Parathyroid adenoma (tissue), 2 donors: Measurements from ENCODE around the gene ATG5.

Experiments
- H2AFZ ChIP-seq: fragments of 300-600 bp; sonication (generic); one replicate; pipeline ENCODE4 v1.7.0; 2017; ENCODE audit warnings: antibody characterized with exemption, mild to moderate bottlenecking
- H3K27ac ChIP-seq: fragments of 300-600 bp; sonication (generic); one replicate; pipeline ENCODE4 v1.7.0; 2017
- H3K27me3 ChIP-seq: fragments of 300-600 bp; sonication (generic); one replicate; pipeline ENCODE4 v1.7.0; 2017; ENCODE audit warnings: low read length; ENCODE audit not compliant: control insufficient read depth, insufficient read depth
- H3K36me3 ChIP-seq: fragments of 300-600 bp; sonication (generic); one replicate; pipeline ENCODE4 v1.7.0; 2017; ENCODE audit warnings: low read length; ENCODE audit not compliant: control insufficient read depth, insufficient read depth
- H3K4me1 ChIP-seq: fragments of 300-600 bp; sonication (generic); one replicate; pipeline ENCODE4 v1.7.0; 2017; ENCODE audit warnings: control low read depth
- H3K4me2 ChIP-seq: fragments of 300-600 bp; sonication (generic); one replicate; pipeline ENCODE4 v1.7.0; 2017; ENCODE audit warnings: low read length
- H3K4me3 ChIP-seq: fragments of 300-600 bp; sonication (generic); one replicate; pipeline ENCODE4 v1.7.0; 2017; ENCODE audit warnings: low read depth, low read length
- H3K79me2 ChIP-seq: fragments of 300-600 bp; sonication (generic); one replicate; pipeline ENCODE4 v1.7.0; 2017; ENCODE audit warnings: control low read depth
- H3K9ac ChIP-seq: fragments of 300-600 bp; sonication (generic); one replicate; pipeline ENCODE4 v1.7.0; 2017; ENCODE audit warnings: mild to moderate bottlenecking
- H3K9me3 ChIP-seq: fragments of 300-600 bp; sonication (generic); one replicate; pipeline ENCODE4 v1.7.0; 2017; ENCODE audit warnings: low read length; ENCODE audit not compliant: control insufficient read depth
- CTCF ChIP-seq: fragments of 300-600 bp; sonication (generic); IDR thresholded peaks from one replicate; pipeline ENCODE4 v1.7.0; 2017; ENCODE audit warnings: antibody characterized with exemption, mild to moderate bottlenecking
- donor health status: primary hyperparathyroidism.

The ATG5 gene

GRCh38 chr6:106257195-106257594 is 68.4 kb downstream of the ATG5 start:
- no peak overlapping the region for H2AFZ ChIP-seq
- H3K4me2 ChIP-seq = no peak overlapping the region
- H3K4me3 ChIP-seq = no peak overlapping the region
- TF ChIP-seq CTCF = no peak
- no peaks in the 10 kb centered on the region for H3K9me3 ChIP-seq
- no peaks in the 10 kb centered on the region for H3K27me3 ChIP-seq
- peaks cover 7% of the 10 kb centered on the region for H3K79me2 ChIP-seq
- H3K4me1 ChIP-seq = no peaks in the 10 kb centered on the region
- no peak overlapping the region for H3K27ac ChIP-seq
- no peaks in the 10 kb centered on the region for H3K36me3 ChIP-seq
- H3K9ac ChIP-seq = no peak overlapping the region

- Histone ChIP-seq H2AFZ (no peak overlapping the region), H3K4me2 (no peak overlapping the region), H3K36me3 (no peaks in the 10 kb centered on the region), H3K9me3 (no peaks in the 10 kb centered on the region), H3K27me3 (no peaks in the 10 kb centered on the region), H3K79me2 (peaks cover 9% of the 10 kb centered on the region), H3K4me1 (no peaks in the 10 kb centered on the region), H3K9ac (no peak overlapping the region), H3K27ac (no peak overlapping the region), H3K4me3 (no peak overlapping the region)
- TF ChIP-seq CTCF = no peak
Measured at GRCh38 chr6:106256201-106256968, 69.2 kb downstream of the ATG5 start.

- H3K9ac ChIP-seq = no peak overlapping the region
- no peaks in the 10 kb centered on the region for H3K27me3 ChIP-seq
- H3K9me3 ChIP-seq = no peaks in the 10 kb centered on the region
- TF ChIP-seq CTCF = no peak
- no peak overlapping the region for H3K4me2 ChIP-seq
- H3K36me3 ChIP-seq = no peaks in the 10 kb centered on the region
- H2AFZ ChIP-seq = no peak overlapping the region
- H3K4me3 ChIP-seq = no peak overlapping the region
- peaks cover 9% of the 10 kb centered on the region for H3K79me2 ChIP-seq
- no peak overlapping the region for H3K27ac ChIP-seq
- H3K4me1 ChIP-seq = no peaks in the 10 kb centered on the region
Measured at GRCh38 chr6:106255306-106255705, 70.3 kb downstream of the ATG5 start.

- Histone ChIP-seq H3K9ac (no peak overlapping the region), H3K4me1 (no peaks in the 10 kb centered on the region), H3K27me3 (no peaks in the 10 kb centered on the region), H3K4me2 (no peak overlapping the region), H3K79me2 (peaks cover 9% of the 10 kb centered on the region), H2AFZ (no peak overlapping the region), H3K9me3 (no peaks in the 10 kb centered on the region), H3K36me3 (no peaks in the 10 kb centered on the region), H3K27ac (no peak overlapping the region), H3K4me3 (no peak overlapping the region)
- TF ChIP-seq CTCF = no peak
Measured at GRCh38 chr6:106254636-106255035, 70.9 kb downstream of the ATG5 start.

- H3K4me3 ChIP-seq = no peak overlapping the region
- no peak overlapping the region for H3K9ac ChIP-seq
- H2AFZ ChIP-seq = no peak overlapping the region
- no peaks in the 10 kb centered on the region for H3K4me1 ChIP-seq
- no peak overlapping the region for H3K27ac ChIP-seq
- no peaks in the 10 kb centered on the region for H3K36me3 ChIP-seq
- no peak for TF ChIP-seq CTCF
- no peaks in the 10 kb centered on the region for H3K9me3 ChIP-seq
- no peaks in the 10 kb centered on the region for H3K27me3 ChIP-seq
- H3K79me2 ChIP-seq = peaks cover 9% of the 10 kb centered on the region
- H3K4me2 ChIP-seq = no peak overlapping the region
Measured at GRCh38 chr6:106253731-106254130, 71.8 kb downstream of the ATG5 start.
